Measurements from ENCODE around the gene CDC14B.

DNA sequence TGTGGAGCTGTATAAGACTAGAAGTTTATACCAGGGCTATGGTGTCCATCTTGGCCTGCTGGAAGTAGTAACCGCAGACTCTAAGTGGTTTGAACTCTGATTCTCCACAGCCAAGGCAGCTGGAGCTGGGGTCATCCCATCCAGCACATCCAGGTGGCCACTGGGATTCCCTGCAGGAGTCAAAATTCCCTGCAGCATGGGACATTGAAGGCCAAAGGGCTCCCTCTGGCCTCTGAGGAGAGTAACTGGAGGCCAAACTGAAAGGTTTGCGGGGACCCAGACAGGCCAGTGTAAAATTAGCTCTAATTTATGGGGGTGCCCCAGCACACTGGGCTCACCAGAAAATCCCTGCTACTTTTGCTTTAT is 47.7 kb upstream of the CDC14B start:
- TF ChIP-seq, protein P1, sequence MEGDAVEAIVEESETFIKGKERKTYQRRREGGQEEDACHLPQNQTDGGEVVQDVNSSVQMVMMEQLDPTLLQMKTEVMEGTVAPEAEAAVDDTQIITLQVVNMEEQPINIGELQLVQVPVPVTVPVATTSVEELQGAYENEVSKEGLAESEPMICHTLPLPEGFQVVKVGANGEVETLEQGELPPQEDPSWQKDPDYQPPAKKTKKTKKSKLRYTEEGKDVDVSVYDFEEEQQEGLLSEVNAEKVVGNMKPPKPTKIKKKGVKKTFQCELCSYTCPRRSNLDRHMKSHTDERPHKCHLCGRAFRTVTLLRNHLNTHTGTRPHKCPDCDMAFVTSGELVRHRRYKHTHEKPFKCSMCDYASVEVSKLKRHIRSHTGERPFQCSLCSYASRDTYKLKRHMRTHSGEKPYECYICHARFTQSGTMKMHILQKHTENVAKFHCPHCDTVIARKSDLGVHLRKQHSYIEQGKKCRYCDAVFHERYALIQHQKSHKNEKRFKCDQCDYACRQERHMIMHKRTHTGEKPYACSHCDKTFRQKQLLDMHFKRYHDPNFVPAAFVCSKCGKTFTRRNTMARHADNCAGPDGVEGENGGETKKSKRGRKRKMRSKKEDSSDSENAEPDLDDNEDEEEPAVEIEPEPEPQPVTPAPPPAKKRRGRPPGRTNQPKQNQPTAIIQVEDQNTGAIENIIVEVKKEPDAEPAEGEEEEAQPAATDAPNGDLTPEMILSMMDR (IDR thresholded peaks at IDR 0.05), result no peak
- TF ChIP-seq EZH2 (IDR thresholded peaks at IDR 0.05) (no peak), EZH2phosphoT487 (IDR thresholded peaks at IDR 0.05) (no peak)
